CD4-positive, alpha-beta T cell treated with Interleukin-15 for 4 hours (primary cell): Measurements from ENCODE around the gene LILRA2.
"Not testable (repeated sequence)": the region's sequence is repeated elsewhere in the genome, so short reads cannot be mapped to it uniquely, and the experiment has no call there.

Source experiments
- DNase-seq: peaks from one replicate; pipeline ENCODE4 v3.0.0-alpha.2; 2020; ENCODE audit warnings: low spot score

LILRA2 gene

GRCh38 chr19:54571715-54572615 is 1.6 kb upstream of the LILRA2 start:
- not testable (repeated sequence) for DNase-seq

- no peak for DNase-seq
Measured at GRCh38 chr19:54572696-54573311, 786 bp upstream of the LILRA2 start.

- DNase-seq: no peak
Measured at GRCh38 chr19:54574051-54574450, 461 bp downstream of the LILRA2 start.

- DNase-seq: no peak
Measured at GRCh38 chr19:54574527-54575056, 1.0 kb downstream of the LILRA2 start.

GRCh38 chr19:54575205-54575604 is 1.6 kb downstream of the LILRA2 start:
- not testable (repeated sequence) for DNase-seq

- no peak for DNase-seq
Measured at GRCh38 chr19:54576411-54576976, 2.9 kb downstream of the LILRA2 start.

- DNase-seq: no peak
Measured at GRCh38 chr19:54577334-54577733, 3.7 kb downstream of the LILRA2 start.

GRCh38 chr19:54578268-54578667 is 4.7 kb downstream of the LILRA2 start:
- not testable (repeated sequence) for DNase-seq

GRCh38 chr19:54586397-54586796 is 12.8 kb downstream of the LILRA2 start:
- no peak for DNase-seq

- no peak for DNase-seq
Measured at GRCh38 chr19:54587026-54587425, 13.4 kb downstream of the LILRA2 start.

- not testable (repeated sequence) for DNase-seq
Measured at GRCh38 chr19:54593445-54593844, 19.9 kb downstream of the LILRA2 start, which contains the start of gene LILRA1. Gene LILRA1 (plus strand): TSS chr19:54593632. CDS start chr19:54594245, 613 bp downstream.

GRCh38 chr19:54593931-54594626 is 20.5 kb downstream of the LILRA2 start:
- DNase-seq: not testable (repeated sequence)

- no peak for DNase-seq
Measured at GRCh38 chr19:54594737-54595136, 21.1 kb downstream of the LILRA2 start.

- not testable (repeated sequence) for DNase-seq
Measured at GRCh38 chr19:54595680-54596436, 22.3 kb downstream of the LILRA2 start.

- no peak for DNase-seq
Measured at GRCh38 chr19:54600212-54600611, 26.6 kb downstream of the LILRA2 start.

- no peak for DNase-seq
Measured at GRCh38 chr19:54606230-54606629, 32.6 kb downstream of the LILRA2 start.

- no peak for DNase-seq
Measured at GRCh38 chr19:54606891-54607784, 33.5 kb downstream of the LILRA2 start.

- no peak for DNase-seq
Measured at GRCh38 chr19:54607785-54608150, 34.2 kb downstream of the LILRA2 start.

GRCh38 chr19:54608205-54608604 is 34.6 kb downstream of the LILRA2 start:
- DNase-seq: no peak

GRCh38 chr19:54608792-54609191 is 35.2 kb downstream of the LILRA2 start:
- no peak for DNase-seq
